OCI-LY1 (cell line): ENCODE results near the gene MAP3K9.

Source experiments
- H2AFZ ChIP-seq: fragments of 200-600 bp; sonication (generic), shearing (Covaris generic); 2 replicates; pipeline ENCODE4 v1.6.0; 2014; ENCODE audit warnings: antibody characterized with exemption, mild to moderate bottlenecking, low read length
- H3F3A ChIP-seq: fragments of 200-600 bp; sonication (generic), shearing (Covaris generic); 2 replicates; pipeline ENCODE4 v1.6.0; 2014; ENCODE audit warnings: mild to moderate bottlenecking, antibody characterized with exemption, low read length, moderate library complexity; ENCODE audit not compliant: insufficient read depth
- H3K27ac ChIP-seq: fragments of 200-600 bp; sonication (generic); 2 replicates; pipeline ENCODE4 v1.5.1; 2014; ENCODE audit warnings: low read length, mixed run types, mild to moderate bottlenecking, low read depth; ENCODE audit not compliant: poor library complexity, severe bottlenecking
- H3K27me3 ChIP-seq: fragments of 200-600 bp; sonication (generic); 2 replicates; pipeline ENCODE4 v1.6.0; 2014; ENCODE audit warnings: antibody characterized with exemption, mild to moderate bottlenecking, low read length, moderate library complexity; ENCODE audit not compliant: insufficient read depth
- H3K36me3 ChIP-seq: fragments of 200-600 bp; sonication (generic); 2 replicates; pipeline ENCODE4 v1.6.1; 2014; ENCODE audit warnings: mild to moderate bottlenecking, antibody characterized with exemption, low read length, moderate library complexity, mixed read lengths; ENCODE audit not compliant: insufficient read depth
- H3K4me1 ChIP-seq: fragments of 200-600 bp; sonication (generic); 2 replicates; pipeline ENCODE4 v1.5.1; 2014; ENCODE audit warnings: mild to moderate bottlenecking, low read length, moderate library complexity; ENCODE audit not compliant: insufficient read depth, severe bottlenecking
- H3K4me2 ChIP-seq: fragments of 200-600 bp; sonication (generic), shearing (Covaris generic); 2 replicates; pipeline ENCODE4 v1.6.1; 2014; ENCODE audit warnings: low read length
- H3K4me3 ChIP-seq: fragments of 200-600 bp; sonication (generic); 2 replicates; pipeline ENCODE4 v1.5.1; 2014; ENCODE audit warnings: low read length, low read depth, mild to moderate bottlenecking, mixed read lengths; ENCODE audit not compliant: poor library complexity, severe bottlenecking
- H3K79me2 ChIP-seq: fragments of 200-600 bp; shearing (Covaris generic); 2 replicates; pipeline ENCODE4 v1.6.1; 2016; ENCODE audit warnings: mixed run types, low read length, mixed read lengths; ENCODE audit not compliant: insufficient read depth
- H3K9ac ChIP-seq: fragments of 200-600 bp; sonication (generic), shearing (Covaris generic); 2 replicates; pipeline ENCODE4 v1.6.1; 2014; ENCODE audit warnings: mild to moderate bottlenecking, low read length, mixed read lengths
- H3K9me2 ChIP-seq: fragments of 200-600 bp; sonication (generic), shearing (Covaris generic); 2 replicates; pipeline ENCODE4 v1.6.1; 2014; ENCODE audit warnings: low read depth, mild to moderate bottlenecking, low read length, mixed read lengths
- H3K9me3 ChIP-seq: fragments of 200-600 bp; shearing (Covaris generic); 2 replicates; pipeline ENCODE4 v1.6.1; 2014; ENCODE audit warnings: low read length, mixed read lengths
- H4K20me1 ChIP-seq: fragments of 200-600 bp; sonication (generic), shearing (Covaris generic); 2 replicates; pipeline ENCODE4 v1.6.0; 2016; ENCODE audit warnings: mild to moderate bottlenecking, low read length; ENCODE audit not compliant: insufficient read depth
- CTCF ChIP-seq: fragments of 200-600 bp; sonication (generic), shearing (Covaris generic); IDR thresholded peaks from 2 replicates; pipeline ENCODE4 v1.5.1; 2017; ENCODE audit warnings: mild to moderate bottlenecking, antibody characterized with exemption, low read length, moderate library complexity, mixed read lengths
- EZH2 ChIP-seq: fragments of 200-600 bp; sonication (generic), shearing (Covaris generic); IDR thresholded peaks from 2 replicates; pipeline ENCODE4 v1.8.0; 2017; ENCODE audit warnings: borderline replicate concordance, mixed run types, mild to moderate bottlenecking, antibody characterized with exemption, low read length, moderate library complexity, mixed read lengths

Gene MAP3K9

GRCh38 chr14:70821584-70822529 is 12.5 kb upstream of the MAP3K9 start:
- Histone ChIP-seq H3K36me3 (no peaks in the 10 kb centered on the region), H4K20me1 (no peaks in the 10 kb centered on the region), H3K27ac (no peak overlapping the region), H2AFZ (no peak overlapping the region), H3K4me2 (peak overlapping the region; percentile 77), H3K9me3 (no peaks in the 10 kb centered on the region), H3K9me2 (no peaks in the 10 kb centered on the region), H3K27me3 (no peaks in the 10 kb centered on the region; the same call in none of the 2 replicates), H3K79me2 (no peaks in the 10 kb centered on the region), H3K4me3 (peak overlapping the region; percentile 68), H3K4me1 (peaks cover 18% of the 10 kb centered on the region), H3F3A (no peaks in the 10 kb centered on the region), H3K9ac (peak overlapping the region; percentile 61; the same call in 1 of the 2 replicates)
- no peak for TF ChIP-seq CTCF
- no peak for TF ChIP-seq EZH2

- Histone ChIP-seq H3K9ac (no peak overlapping the region), H3K9me3 (no peaks in the 10 kb centered on the region), H3K27ac (no peak overlapping the region), H3K4me1 (peaks cover 44% of the 10 kb centered on the region), H4K20me1 (no peaks in the 10 kb centered on the region), H3K9me2 (no peaks in the 10 kb centered on the region), H3K4me2 (no peak overlapping the region), H3K4me3 (no peak overlapping the region), H3K36me3 (no peaks in the 10 kb centered on the region), H3K79me2 (no peaks in the 10 kb centered on the region), H3K27me3 (no peaks in the 10 kb centered on the region; the same call in none of the 2 replicates), H3F3A (no peaks in the 10 kb centered on the region), H2AFZ (no peak overlapping the region)
- TF ChIP-seq EZH2 (no peak), CTCF (no peak)
Measured at GRCh38 chr14:70816525-70816924, 7.2 kb upstream of the MAP3K9 start.

GRCh38 chr14:70814466-70814865 is 5.2 kb upstream of the MAP3K9 start:
- Histone ChIP-seq H3K9me3 (no peaks in the 10 kb centered on the region), H3K27me3 (no peaks in the 10 kb centered on the region), H3K4me1 (peaks cover 54% of the 10 kb centered on the region), H3F3A (no peaks in the 10 kb centered on the region), H3K9ac (no peak overlapping the region), H3K27ac (peak overlapping the region; percentile 28), H3K4me3 (no peak overlapping the region), H3K36me3 (no peaks in the 10 kb centered on the region), H3K9me2 (no peaks in the 10 kb centered on the region), H2AFZ (no peak overlapping the region), H3K79me2 (no peaks in the 10 kb centered on the region), H3K4me2 (peak overlapping the region; percentile 39; the same call in 1 of the 2 replicates), H4K20me1 (no peaks in the 10 kb centered on the region)
- TF ChIP-seq EZH2 (no peak), CTCF (no peak)
